HepG2 (cell line): ENCODE results near the gene DNM1. TPM values are rescaled to one million over a fixed set of nuclear protein-coding genes. Genes with fewer than 3 reads are reported as not detected.

ENCODE experiments used
- ATAC-seq: fragments of 200-7000 bp; cut with Tn5 transposase; 3 replicates; pipeline ENCODE4 v1.9.1; 2020; ENCODE audit warnings: mild to moderate bottlenecking, moderate library complexity
- BruUV-seq: library from RNA; stranded (reverse); fragments of 400-500 nt; replicated peaks from 2 replicates; lab custom pipeline; 2021; lab: Mats Ljungman, UMichigan
- CTCF ChIA-PET: fragments of 300-600 bp; formaldehyde crosslinking; extraction: SDS; loops from one replicate; lab custom pipeline; 2021; ENCODE audit warnings: low total read pairs, inconsistent platforms, low intra/inter-chr PET ratio; lab: Yijun Ruan, JAX
- POLR2A ChIA-PET: fragments of 350-600 bp; sonication (Branson Sonifier 250); formaldehyde crosslinking; loops from one replicate; lab custom pipeline; 2020; ENCODE audit warnings: antibody characterized with exemption, inconsistent platforms; lab: Yijun Ruan, JAX
- DNase-seq: peaks from one replicate; pipeline ENCODE4 v3.0.0-alpha.2; 2015; ENCODE audit warnings: low spot score
- FAIRE-seq: peaks from 3 replicates; lab custom pipeline; 2011; peaks lifted over from hg19 to GRCh38; lab: Jason Lieb, UNC
- H2AFZ ChIP-seq: one replicate; pipeline ENCODE4 v1.6.1; 2011; ENCODE audit warnings: low read length, inconsistent platforms
- H3K27ac ChIP-seq: fragments of 300-600 bp; 3 replicates; pipeline ENCODE4 v1.8.0; 2011; ENCODE audit warnings: mixed run types, mild to moderate bottlenecking, mixed read lengths, low read length, inconsistent platforms; ENCODE audit not compliant: insufficient read depth; ENCODE audit errors: extremely low read length
- H3K27me3 ChIP-seq, 2 experiments: fragments of 200-600 bp in 1 of 2; 2 replicates in 1 of 2; 3 replicates in 1 of 2; pipeline versions ENCODE4 v1.6.0 to v1.8.0; 2011; ENCODE audit warnings: low read length in 2 of 2, mild to moderate bottlenecking in 2 of 2, moderate library complexity in 2 of 2, inconsistent platforms in 1 of 2; ENCODE audit not compliant: insufficient read depth in 2 of 2, control insufficient read depth in 1 of 2
- H3K36me3 ChIP-seq, 2 experiments: fragments of 200-600 bp in 1 of 2; replicated peaks in 1 of 2; 2 replicates in 1 of 2; 3 replicates in 1 of 2; pipeline versions ENCODE4 v1.5.1 to v1.8.0; 2011; ENCODE audit warnings: low read length in 2 of 2, inconsistent platforms in 1 of 2; ENCODE audit not compliant: insufficient read depth in 2 of 2, control insufficient read depth in 1 of 2
- H3K4me1 ChIP-seq: 2 replicates; pipeline ENCODE4 v1.5.1; 2012; ENCODE audit warnings: low read length, inconsistent platforms; ENCODE audit not compliant: insufficient read depth
- H3K4me2 ChIP-seq: 2 replicates; pipeline ENCODE4 v1.6.0; 2011; ENCODE audit warnings: low read depth, low read length, inconsistent platforms
- H3K4me3 ChIP-seq, 3 experiments: fragments of 200-600 bp in 1 of 3; sonication (generic), shearing (Covaris generic) in 1 of 3; replicated peaks in 1 of 3; 2 replicates each; pipeline ENCODE4 v1.5.1; 2011 to 2016; ENCODE audit warnings: low read length in 3 of 3, inconsistent platforms in 2 of 3, low read depth in 2 of 3, mild to moderate bottlenecking in 2 of 3, control low read depth in 1 of 3, mixed read lengths in 1 of 3; ENCODE audit not compliant: insufficient read depth in 1 of 3
- H3K79me2 ChIP-seq: one replicate; pipeline ENCODE4 v1.6.1; 2011; ENCODE audit warnings: low read length, inconsistent platforms; ENCODE audit not compliant: insufficient read depth
- H3K9ac ChIP-seq: 2 replicates; pipeline ENCODE4 v1.6.0; 2011; ENCODE audit warnings: mild to moderate bottlenecking, low read depth, low read length, inconsistent platforms; ENCODE audit not compliant: insufficient read depth
- H3K9me3 ChIP-seq: 2 replicates; pipeline ENCODE4 v1.5.1; 2012; ENCODE audit warnings: mild to moderate bottlenecking, low read length
- H4K20me1 ChIP-seq: 2 replicates; pipeline ENCODE4 v1.6.0; 2011; ENCODE audit warnings: inconsistent platforms, mild to moderate bottlenecking, low read length, moderate library complexity; ENCODE audit not compliant: insufficient read depth
- ATF1 ChIP-seq: IDR thresholded peaks from 2 replicates; pipeline ENCODE4 v1.6.1; 2016; ENCODE audit warnings: mild to moderate bottlenecking, control low read depth
- ATRX ChIP-seq: sonication (generic); formaldehyde crosslinking; IDR thresholded peaks from 2 replicates; pipeline ENCODE4 v1.4.0; 2020; ENCODE audit warnings: missing genetic modification reagents, borderline replicate concordance
- HMGA1 ChIP-seq: sonication (generic); formaldehyde crosslinking; conservative IDR thresholded peaks from 2 replicates; pipeline ENCODE4 v1.4.0; 2020; ENCODE audit warnings: missing genetic modification reagents
- KMT2B ChIP-seq: IDR thresholded peaks from 2 replicates; pipeline ENCODE4 v1.6.1; 2016; ENCODE audit warnings: missing genetic modification reagents, missing compliant biosample characterization
- MAFK ChIP-seq, 2 experiments: IDR thresholded peaks in 1 of 2; conservative IDR thresholded peaks in 1 of 2; 2 replicates each; pipeline ENCODE4 v1.6.1; 2011; ENCODE audit warnings: improper control_type of control experiment in 2 of 2, low read length in 2 of 2
- SRSF9 ChIP-seq: fragments of 200-400 bp; formaldehyde crosslinking; IDR thresholded peaks from 2 replicates; pipeline ENCODE4 v1.6.1; 2018; ENCODE audit warnings: borderline replicate concordance, mild to moderate bottlenecking, low read depth, low read length; ENCODE audit not compliant: insufficient read depth, poor library complexity, severe bottlenecking
- ZNF10 ChIP-seq: sonication (generic); formaldehyde crosslinking; IDR thresholded peaks from 2 replicates; pipeline ENCODE4 v1.4.0; 2020; ENCODE audit warnings: mild to moderate bottlenecking, low read depth, missing genetic modification reagents, borderline replicate concordance
- ZNF383 ChIP-seq: sonication (generic); formaldehyde crosslinking; IDR thresholded peaks from 2 replicates; pipeline ENCODE4 v1.4.0; 2020; ENCODE audit warnings: missing genetic modification reagents, mild to moderate bottlenecking, borderline replicate concordance
- ZNF468 ChIP-seq: sonication (generic); formaldehyde crosslinking; IDR thresholded peaks from 2 replicates; pipeline ENCODE4 v1.8.0; 2022; ENCODE audit warnings: mild to moderate bottlenecking, moderate library complexity, missing genetic modification reagents
- ZNF558 ChIP-seq: sonication (generic); formaldehyde crosslinking; IDR thresholded peaks from 2 replicates; pipeline ENCODE4 v1.9.0; 2022; ENCODE audit warnings: mild to moderate bottlenecking, missing genetic modification reagents, borderline replicate concordance
- ZNF598 ChIP-seq: sonication (generic); formaldehyde crosslinking; IDR thresholded peaks from 2 replicates; pipeline ENCODE4 v1.5.1; 2020; ENCODE audit warnings: mild to moderate bottlenecking, missing genetic modification reagents, borderline replicate concordance
- WGBS: methylation state at CpG from one replicate; pipeline ENCODE4 v1.1.6; 2017; ENCODE audit warnings: low lambda C conversion rate; 5-methylcytosine and 5-hydroxymethylcytosine counted together
- in situ Hi-C: cut with HindIII; loops from 2 replicates; pipeline ENCODE4 v1.10.0; 2017; ENCODE audit warnings: low pct_unique_long_range_greater_than_20kb; ENCODE audit not compliant: extremely low pct_ligation_motif_present
- intact Hi-C: fragments of 100-400 bp; cut with micrococcal nuclease; formaldehyde crosslinking; loops from one replicate; pipeline ENCODE4 v1.10.0; 2022; ENCODE audit not compliant: unreplicated experiment
- polyA plus RNA-seq, 8 experiments: library from polyadenylated mRNA; depleted of rRNA in 3 of 8; stranded (reverse) in 7 of 8; unstranded in 1 of 8; fragments of >200 nt; fragmentation: Illumina TruSeq in 4 of 8; extraction: Trizol in 4 of 8; gene quantifications; 2 replicates each; pipeline versions ENCODE4 v1.2.1 to v1.2.3, GENCODE V29; 2011 to 2016; ENCODE audit warnings: low read depth in 4 of 8, missing spikeins in 1 of 8, mixed read lengths in 1 of 8; ENCODE audit not compliant: insufficient read depth in 1 of 8
- total RNA-seq, 5 experiments: library from RNA; depleted of rRNA; stranded (reverse); fragments of >200 nt; fragmentation: Illumina TruSeq; extraction: Trizol; gene quantifications; 2 replicates each; pipeline ENCODE4 v1.2.3, GENCODE V29; 2016; ENCODE audit warnings: low read depth in 1 of 5
- TF ChIP-seq, protein P1 (sequence below): IDR thresholded peaks from 2 replicates; pipeline ENCODE4 v1.6.1; 2016; ENCODE audit warnings: missing genetic modification reagents, missing compliant biosample characterization
- TF ChIP-seq, protein P2 (sequence below): sonication (generic); formaldehyde crosslinking; IDR thresholded peaks from 2 replicates; pipeline ENCODE4 v1.4.0; 2020; ENCODE audit warnings: missing genetic modification reagents
- TF ChIP-seq, protein P3 (sequence below): sonication (generic); formaldehyde crosslinking; IDR thresholded peaks from 2 replicates; pipeline ENCODE4 v1.5.0; 2020; ENCODE audit warnings: missing genetic modification reagents

Gene DNM1
- total and polyA plus RNA-seq, 2 of the 13 experiments (the other 11 are each of a cell fraction or from before 2014, with no cell fraction given), result 0.13 to 0.58 TPM

DNA sequence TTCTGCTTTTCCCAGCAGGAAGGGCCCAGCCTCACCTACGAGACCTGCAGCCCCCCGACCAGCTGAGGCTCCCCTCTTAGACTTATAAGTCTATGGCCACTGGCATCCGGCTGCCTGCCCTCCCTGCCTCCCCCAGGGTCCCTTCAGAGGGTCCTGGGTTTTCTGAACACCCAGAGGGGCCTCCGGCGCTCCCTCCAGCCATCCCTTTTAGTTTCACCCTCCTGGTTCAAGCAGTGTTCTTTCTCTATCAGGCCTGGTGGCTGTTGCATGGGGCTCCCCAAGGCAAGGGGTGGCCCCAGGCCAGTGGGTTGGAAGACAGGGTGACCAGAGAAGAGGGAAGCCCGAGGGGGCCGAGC lies 50.8 kb downstream of the DNM1 start:
- ATAC-seq (no peak), DNase-seq (no peak), FAIRE-seq (no peak)
- Histone ChIP-seq H2AFZ (no peak overlapping the region), H3K9me3 (no peaks in the 10 kb centered on the region), H3K4me1 (peaks cover 21% of the 10 kb centered on the region), H4K20me1 (no peaks in the 10 kb centered on the region), H3K9ac (no peak overlapping the region), H3K27me3 (no peaks in the 10 kb centered on the region; a peak in 1 of 5 replicates), H3K4me3 (peak overlapping the region in 1 of 3 experiments; percentile 33; a peak in 1 of 6 replicates), H3K79me2 (no peaks in the 10 kb centered on the region), H3K36me3 (peaks cover 14 to 22% of the 10 kb centered on the region in 2 experiments; a peak in 4 of 5 replicates), H3K27ac (no peak overlapping the region), H3K4me2 (peak overlapping the region; percentile 58)
- BruUV-seq, result no TSS peak
- CTCF ChIA-PET, result no interaction called here
- WGBS, result 56% methylated on average over 5 of the region's 7 CpGs
- TF ChIP-seq ZNF10 (CRISPR knock-in tag), result no peak
- TF ChIP-seq ZNF383, result no peak
- no peak for TF ChIP-seq HMGA1
- no peak for TF ChIP-seq ZNF598 (CRISPR knock-in tag)
- TF ChIP-seq, protein P1, sequence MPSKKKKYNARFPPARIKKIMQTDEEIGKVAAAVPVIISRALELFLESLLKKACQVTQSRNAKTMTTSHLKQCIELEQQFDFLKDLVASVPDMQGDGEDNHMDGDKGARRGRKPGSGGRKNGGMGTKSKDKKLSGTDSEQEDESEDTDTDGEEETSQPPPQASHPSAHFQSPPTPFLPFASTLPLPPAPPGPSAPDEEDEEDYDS, result no peak
- TF ChIP-seq ATRX (CRISPR knock-in tag), result no peak
- TF ChIP-seq MAFK (conservative IDR thresholded peaks at IDR 0.05 in 1 of 2, IDR thresholded peaks at IDR 0.05 in 1 of 2; ENCODE audit: low read length in 2 of 2), result no peak
- POLR2A ChIA-PET, result interaction anchor here (2.6 kb wide), 1 partner anchor 22 kb away, joined by 9 read pairs; the partner anchor contains the start of genes GOLGA2 and SWI5
- intact Hi-C loops (no loop called here), in situ Hi-C loops (no loop called here)

DNA sequence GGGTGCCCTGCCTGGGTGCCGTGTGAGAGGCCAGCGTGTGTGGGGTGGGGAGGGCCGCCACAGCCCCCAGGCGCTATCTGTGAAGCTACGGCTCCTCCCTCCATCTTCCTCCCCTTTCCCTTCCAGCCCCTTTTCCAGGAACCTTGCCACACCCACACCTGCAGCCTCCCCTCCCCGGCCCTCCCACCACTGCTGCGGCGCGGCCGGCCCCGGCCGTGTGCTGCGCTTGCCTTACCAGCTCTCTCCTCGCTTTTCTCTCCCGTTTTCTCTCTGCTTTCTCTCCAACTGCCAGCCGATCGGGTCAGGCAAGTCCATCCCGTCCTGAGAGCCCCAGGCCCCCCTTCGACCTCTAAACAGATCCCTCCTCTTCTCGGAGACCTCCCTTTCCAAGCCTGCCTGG lies 51.2 kb downstream of the DNM1 start:
- Histone ChIP-seq H2AFZ (no peak overlapping the region), H3K4me2 (no peak overlapping the region), H3K4me1 (peaks cover 19% of the 10 kb centered on the region), H3K36me3 (peaks cover 17 to 26% of the 10 kb centered on the region in 2 experiments; a peak in 4 of 5 replicates), H3K9me3 (no peaks in the 10 kb centered on the region), H3K9ac (no peak overlapping the region), H3K79me2 (no peaks in the 10 kb centered on the region), H3K27me3 (no peaks in the 10 kb centered on the region; a peak in 1 of 5 replicates), H3K4me3 (no peak overlapping the region), H4K20me1 (no peaks in the 10 kb centered on the region), H3K27ac (no peak overlapping the region)
- intact Hi-C loops (no loop called here), in situ Hi-C loops (no loop called here)
- no peak for TF ChIP-seq KMT2B (CRISPR knock-in tag)
- TF ChIP-seq, protein P2, sequence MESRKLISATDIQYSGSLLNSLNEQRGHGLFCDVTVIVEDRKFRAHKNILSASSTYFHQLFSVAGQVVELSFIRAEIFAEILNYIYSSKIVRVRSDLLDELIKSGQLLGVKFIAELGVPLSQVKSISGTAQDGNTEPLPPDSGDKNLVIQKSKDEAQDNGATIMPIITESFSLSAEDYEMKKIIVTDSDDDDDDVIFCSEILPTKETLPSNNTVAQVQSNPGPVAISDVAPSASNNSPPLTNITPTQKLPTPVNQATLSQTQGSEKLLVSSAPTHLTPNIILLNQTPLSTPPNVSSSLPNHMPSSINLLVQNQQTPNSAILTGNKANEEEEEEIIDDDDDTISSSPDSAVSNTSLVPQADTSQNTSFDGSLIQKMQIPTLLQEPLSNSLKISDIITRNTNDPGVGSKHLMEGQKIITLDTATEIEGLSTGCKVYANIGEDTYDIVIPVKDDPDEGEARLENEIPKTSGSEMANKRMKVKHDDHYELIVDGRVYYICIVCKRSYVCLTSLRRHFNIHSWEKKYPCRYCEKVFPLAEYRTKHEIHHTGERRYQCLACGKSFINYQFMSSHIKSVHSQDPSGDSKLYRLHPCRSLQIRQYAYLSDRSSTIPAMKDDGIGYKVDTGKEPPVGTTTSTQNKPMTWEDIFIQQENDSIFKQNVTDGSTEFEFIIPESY (CRISPR knock-in tag), result 0 out of 2 replicates have a peak, but pooled peaks have one; percentile 18
- TF ChIP-seq ZNF558 (CRISPR knock-in tag), result no peak
- 0 out of 2 replicates have a peak, but pooled peaks have one; percentile 6 for TF ChIP-seq ZNF468 (CRISPR knock-in tag)
- no peak for TF ChIP-seq ATF1 (CRISPR knock-in tag)
- no peak for TF ChIP-seq SRSF9
- TF ChIP-seq, protein P3, sequence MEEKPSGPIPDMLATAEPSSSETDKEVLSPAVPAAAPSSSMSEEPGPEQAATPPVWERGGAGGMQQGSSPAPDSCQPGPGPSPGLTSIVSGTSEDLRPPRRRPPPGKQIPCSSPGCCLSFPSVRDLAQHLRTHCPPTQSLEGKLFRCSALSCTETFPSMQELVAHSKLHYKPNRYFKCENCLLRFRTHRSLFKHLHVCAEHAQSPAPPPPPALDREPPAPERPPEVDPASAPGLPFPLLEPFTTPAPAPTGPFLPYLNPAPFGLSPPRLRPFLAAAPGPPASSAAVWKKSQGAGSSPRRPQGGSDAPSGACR (CRISPR knock-in tag), result no peak
- FAIRE-seq, result no peak
- ChIA-PET POLR2A (interaction anchor here (2.6 kb wide), 1 partner anchor 22 kb away, joined by 9 read pairs; the partner anchor contains the start of genes GOLGA2 and SWI5), CTCF (no interaction called here)
- 89% methylated on average over 20 of the region's 20 CpGs for WGBS
- DNase-seq, result no peak
- ATAC-seq, result no peak
- no TSS peak for BruUV-seq
